ENCODE data around the gene LAMA5.

LAMA5 gene

GRCh38 chr20:62330576-62331317 lies 36.4 kb downstream of the LAMA5 start:
- no peak overlapping the region for H3K4me3 ChIP-seq (ENCODE audit: low read length)
- H3K4me1 ChIP-seq (ENCODE audit: control insufficient read depth, insufficient read depth, low read length): no peaks in the 10 kb centered on the region
- H3K4me2 ChIP-seq (ENCODE audit: low read length): no peak overlapping the region
- no peaks in the 10 kb centered on the region for H3K27me3 ChIP-seq (ENCODE audit: control insufficient read depth, insufficient read depth, low read length)
- no peak overlapping the region for H3K9ac ChIP-seq (ENCODE audit: low read depth, low read length)
- H3K36me3 ChIP-seq (ENCODE audit: insufficient read depth, low read length): peaks cover 8% of the 10 kb centered on the region
- no peaks in the 10 kb centered on the region for H3K9me3 ChIP-seq (replicated peaks; ENCODE audit: low read length)

- H3K4me3 ChIP-seq (ENCODE audit: low read length): no peak overlapping the region
- peaks cover 12% of the 10 kb centered on the region for H3K36me3 ChIP-seq (ENCODE audit: insufficient read depth, low read length)
- no peak overlapping the region for H3K4me2 ChIP-seq (ENCODE audit: low read length)
- H3K9me3 ChIP-seq (replicated peaks; ENCODE audit: low read length): no peaks in the 10 kb centered on the region
- H3K4me1 ChIP-seq (ENCODE audit: control insufficient read depth, insufficient read depth, low read length): no peaks in the 10 kb centered on the region
- H3K9ac ChIP-seq (ENCODE audit: low read depth, low read length): no peak overlapping the region
- no peaks in the 10 kb centered on the region for H3K27me3 ChIP-seq (ENCODE audit: control insufficient read depth, insufficient read depth, low read length)
Measured at GRCh38 chr20:62329389-62330377, 37.4 kb downstream of the LAMA5 start.

- Histone ChIP-seq H3K36me3 (ENCODE audit: insufficient read depth, low read length) (peaks cover 18% of the 10 kb centered on the region), H3K9ac (ENCODE audit: low read depth, low read length) (no peak overlapping the region), H3K27me3 (ENCODE audit: control insufficient read depth, insufficient read depth, low read length) (no peaks in the 10 kb centered on the region), H3K9me3 (replicated peaks; ENCODE audit: low read length) (no peaks in the 10 kb centered on the region), H3K4me1 (ENCODE audit: control insufficient read depth, insufficient read depth, low read length) (no peaks in the 10 kb centered on the region), H3K4me2 (ENCODE audit: low read length) (no peak overlapping the region), H3K4me3 (ENCODE audit: low read length) (no peak overlapping the region)
Measured at GRCh38 chr20:62328684-62329388, 38.3 kb downstream of the LAMA5 start.

- no peaks in the 10 kb centered on the region for H3K9me3 ChIP-seq (replicated peaks; ENCODE audit: low read length)
- H3K27me3 ChIP-seq (ENCODE audit: control insufficient read depth, insufficient read depth, low read length): no peaks in the 10 kb centered on the region
- no peaks in the 10 kb centered on the region for H3K4me1 ChIP-seq (ENCODE audit: control insufficient read depth, insufficient read depth, low read length)
- peaks cover 19% of the 10 kb centered on the region for H3K36me3 ChIP-seq (ENCODE audit: insufficient read depth, low read length)
- no peak overlapping the region for H3K4me2 ChIP-seq (ENCODE audit: low read length)
- H3K9ac ChIP-seq (ENCODE audit: low read depth, low read length): no peak overlapping the region
- H3K4me3 ChIP-seq (ENCODE audit: low read length): no peak overlapping the region
Measured at GRCh38 chr20:62327726-62328495, 39.2 kb downstream of the LAMA5 start.

- Histone ChIP-seq H3K4me3 (ENCODE audit: low read length) (no peak overlapping the region), H3K4me2 (ENCODE audit: low read length) (no peak overlapping the region), H3K4me1 (ENCODE audit: control insufficient read depth, insufficient read depth, low read length) (no peaks in the 10 kb centered on the region), H3K27me3 (ENCODE audit: control insufficient read depth, insufficient read depth, low read length) (no peaks in the 10 kb centered on the region), H3K9ac (ENCODE audit: low read depth, low read length) (no peak overlapping the region), H3K9me3 (replicated peaks; ENCODE audit: low read length) (no peaks in the 10 kb centered on the region), H3K36me3 (ENCODE audit: insufficient read depth, low read length) (peaks cover 19% of the 10 kb centered on the region)
Measured at GRCh38 chr20:62326959-62327725, 40.0 kb downstream of the LAMA5 start.

GRCh38 chr20:62326559-62326958 lies 40.6 kb downstream of the LAMA5 start:
- H3K4me1 ChIP-seq (ENCODE audit: control insufficient read depth, insufficient read depth, low read length): no peaks in the 10 kb centered on the region
- no peak overlapping the region for H3K9ac ChIP-seq (ENCODE audit: low read depth, low read length)
- H3K36me3 ChIP-seq (ENCODE audit: insufficient read depth, low read length): peaks cover 19% of the 10 kb centered on the region
- H3K9me3 ChIP-seq (replicated peaks; ENCODE audit: low read length): no peaks in the 10 kb centered on the region
- H3K4me3 ChIP-seq (ENCODE audit: low read length): no peak overlapping the region
- H3K27me3 ChIP-seq (ENCODE audit: control insufficient read depth, insufficient read depth, low read length): no peaks in the 10 kb centered on the region
- H3K4me2 ChIP-seq (ENCODE audit: low read length): no peak overlapping the region

GRCh38 chr20:62325172-62325905 lies 41.8 kb downstream of the LAMA5 start:
- Histone ChIP-seq H3K4me1 (ENCODE audit: control insufficient read depth, insufficient read depth, low read length) (no peaks in the 10 kb centered on the region), H3K4me2 (ENCODE audit: low read length) (no peak overlapping the region), H3K9ac (ENCODE audit: low read depth, low read length) (no peak overlapping the region), H3K4me3 (ENCODE audit: low read length) (no peak overlapping the region), H3K36me3 (ENCODE audit: insufficient read depth, low read length) (peaks cover 16% of the 10 kb centered on the region), H3K27me3 (ENCODE audit: control insufficient read depth, insufficient read depth, low read length) (no peaks in the 10 kb centered on the region), H3K9me3 (replicated peaks; ENCODE audit: low read length) (no peaks in the 10 kb centered on the region)

GRCh38 chr20:62323980-62324906 lies 42.9 kb downstream of the LAMA5 start:
- H3K9ac ChIP-seq (ENCODE audit: low read depth, low read length): no peak overlapping the region
- no peaks in the 10 kb centered on the region for H3K9me3 ChIP-seq (replicated peaks; ENCODE audit: low read length)
- no peak overlapping the region for H3K4me3 ChIP-seq (ENCODE audit: low read length)
- H3K4me1 ChIP-seq (ENCODE audit: control insufficient read depth, insufficient read depth, low read length): no peaks in the 10 kb centered on the region
- peaks cover 12% of the 10 kb centered on the region for H3K36me3 ChIP-seq (ENCODE audit: insufficient read depth, low read length)
- H3K4me2 ChIP-seq (ENCODE audit: low read length): no peak overlapping the region
- no peaks in the 10 kb centered on the region for H3K27me3 ChIP-seq (ENCODE audit: control insufficient read depth, insufficient read depth, low read length)

- Histone ChIP-seq H3K9me3 (replicated peaks; ENCODE audit: low read length) (no peaks in the 10 kb centered on the region), H3K36me3 (ENCODE audit: insufficient read depth, low read length) (peaks cover 12% of the 10 kb centered on the region), H3K4me2 (ENCODE audit: low read length) (no peak overlapping the region), H3K4me1 (ENCODE audit: control insufficient read depth, insufficient read depth, low read length) (no peaks in the 10 kb centered on the region), H3K4me3 (ENCODE audit: low read length) (no peak overlapping the region), H3K9ac (ENCODE audit: low read depth, low read length) (no peak overlapping the region), H3K27me3 (ENCODE audit: control insufficient read depth, insufficient read depth, low read length) (no peaks in the 10 kb centered on the region)
Measured at GRCh38 chr20:62323146-62323979, 43.7 kb downstream of the LAMA5 start.
